Ovary (tissue), 3 donors: ENCODE data around the gene CRAT.

Experiments
- CTCF ChIP-seq, 3 donors: fragments of 450-650 bp in 2 of 3; fragments of 200-600 bp in 1 of 3; IDR thresholded peaks; one replicate each; pipeline versions ENCODE4 v1.5.1 to v1.8.0; 2016 to 2022; ENCODE audit warnings: antibody characterized with exemption in 3 of 3, mild to moderate bottlenecking in 1 of 3
- EP300 ChIP-seq: sonication (generic); formaldehyde crosslinking; IDR thresholded peaks from one replicate; pipeline ENCODE4 v1.6.1; 2017; ENCODE audit warnings: antibody characterized with exemption
- donor health status: DM: no; HTN: no; CAD: no.

GRCh38 chr9:129142138-129142935, 31.7 kb upstream of the CRAT start:
- TF ChIP-seq CTCF (IDR thresholded peaks at IDR 0.05): no peak
- no peak for TF ChIP-seq EP300
